HT1080 (cell line): ENCODE data around the gene DNAH1. TPM values are rescaled to one million over a fixed set of nuclear protein-coding genes. Genes with fewer than 3 reads are reported as not detected.
"Not testable (repeated sequence)": the region's sequence is repeated elsewhere in the genome, so short reads cannot be mapped to it uniquely, and the experiment has no call there.

Experiments
- DNase-seq: peaks from one replicate; pipeline ENCODE4 v3.0.0-alpha.2; 2015; ENCODE audit warnings: low read depth
- total RNA-seq: library from RNA; depleted of rRNA; stranded (reverse); fragments of >200 nt; shearing (Covaris generic); gene quantifications from 2 replicates; pipeline ENCODE4 v1.2.3, GENCODE V29; 2014

The DNAH1 gene
- total RNA-seq, 1 experiment from 2014 or later, result 0.10 TPM

GRCh38 chr3:52331906-52332305, 15.8 kb downstream of the DNAH1 start:
- no peak for DNase-seq

- peak; percentile 18 for DNase-seq
Observed at GRCh38 chr3:52333869-52334557, 17.9 kb downstream of the DNAH1 start.

- DNase-seq, result not testable (repeated sequence)
Observed at GRCh38 chr3:52338131-52338530, 22.0 kb downstream of the DNAH1 start.

GRCh38 chr3:52339612-52340011, 23.5 kb downstream of the DNAH1 start:
- DNase-seq, result peak; percentile 76

- no peak for DNase-seq
Observed at GRCh38 chr3:52341123-52341522, 25.0 kb downstream of the DNAH1 start.

- no peak for DNase-seq
Observed at GRCh38 chr3:52343946-52344600, 28.0 kb downstream of the DNAH1 start.

- DNase-seq, result no peak
Observed at GRCh38 chr3:52345521-52346109, 29.5 kb downstream of the DNAH1 start.

- no peak for DNase-seq
Observed at GRCh38 chr3:52346623-52347530, 30.8 kb downstream of the DNAH1 start.

- no peak for DNase-seq
Observed at GRCh38 chr3:52347716-52348635, 31.9 kb downstream of the DNAH1 start.

- no peak for DNase-seq
Observed at GRCh38 chr3:52349131-52349530, 33.0 kb downstream of the DNAH1 start.

GRCh38 chr3:52349611-52350395, 33.7 kb downstream of the DNAH1 start:
- no peak for DNase-seq

- no peak for DNase-seq
Observed at GRCh38 chr3:52350416-52350815, 34.3 kb downstream of the DNAH1 start.

- DNase-seq, result no peak
Observed at GRCh38 chr3:52350981-52351761, 35.1 kb downstream of the DNAH1 start.

- DNase-seq, result no peak
Observed at GRCh38 chr3:52351762-52352368, 35.7 kb downstream of the DNAH1 start.

- DNase-seq, result no peak
Observed at GRCh38 chr3:52352566-52352965, 36.4 kb downstream of the DNAH1 start.

GRCh38 chr3:52353291-52353855, 37.3 kb downstream of the DNAH1 start:
- DNase-seq, result no peak

GRCh38 chr3:52354676-52355075, 38.6 kb downstream of the DNAH1 start:
- no peak for DNase-seq

GRCh38 chr3:52355526-52355925, 39.4 kb downstream of the DNAH1 start:
- no peak for DNase-seq
